ENCODE results near the gene NT5DC4.

The NT5DC4 gene

GRCh38 chr2:112724591-112725525 lies 4.0 kb downstream of the NT5DC4 start:
- no peak for DNase-seq

GRCh38 chr2:112725545-112726457 lies 5.0 kb downstream of the NT5DC4 start:
- DNase-seq: no peak

- peak; percentile 46 for DNase-seq
Observed at GRCh38 chr2:112726487-112727190, 5.8 kb downstream of the NT5DC4 start.

GRCh38 chr2:112727276-112728028 lies 6.6 kb downstream of the NT5DC4 start:
- no peak for DNase-seq

- DNase-seq: no peak
Observed at GRCh38 chr2:112728029-112728362, 7.2 kb downstream of the NT5DC4 start.

- DNase-seq: no peak
Observed at GRCh38 chr2:112728378-112729175, 7.8 kb downstream of the NT5DC4 start.

- no peak for DNase-seq
Observed at GRCh38 chr2:112730216-112730615, 9.4 kb downstream of the NT5DC4 start.

GRCh38 chr2:112730791-112731190 lies 10.0 kb downstream of the NT5DC4 start:
- no peak for DNase-seq

- DNase-seq: no peak
Observed at GRCh38 chr2:112731479-112731878, 10.7 kb downstream of the NT5DC4 start.

- no peak for DNase-seq
Observed at GRCh38 chr2:112733456-112733855, 12.6 kb downstream of the NT5DC4 start.

GRCh38 chr2:112733871-112734270 lies 13.1 kb downstream of the NT5DC4 start:
- no peak for DNase-seq

GRCh38 chr2:112737542-112738232 lies 16.9 kb downstream of the NT5DC4 start:
- no peak for DNase-seq

GRCh38 chr2:112740527-112740926 lies 19.7 kb downstream of the NT5DC4 start:
- DNase-seq: no peak

GRCh38 chr2:112749755-112750559 lies 29.1 kb downstream of the NT5DC4 start:
- peak; percentile 11 for DNase-seq

GRCh38 chr2:112750560-112750843 lies 29.7 kb downstream of the NT5DC4 start:
- DNase-seq: no peak

GRCh38 chr2:112751451-112752197 lies 30.8 kb downstream of the NT5DC4 start:
- no peak for DNase-seq

GRCh38 chr2:112752667-112753066 lies 31.8 kb downstream of the NT5DC4 start:
- no peak for DNase-seq

GRCh38 chr2:112754564-112754963 lies 33.7 kb downstream of the NT5DC4 start:
- DNase-seq: no peak

- DNase-seq: no peak
Observed at GRCh38 chr2:112755444-112755843, 34.6 kb downstream of the NT5DC4 start.
